HG03280 (cell line): ENCODE data around the gene SETD5.

Experiments used
- ATAC-seq: cut with Tn5 transposase; IDR thresholded peaks from one replicate; pipeline ENCODE4 v1.9.1; 2021; ENCODE audit warnings: mild to moderate bottlenecking, moderate library complexity; ENCODE audit not compliant: unreplicated experiment

Gene SETD5

GRCh38 chr3:9512456-9513045 lies 115.1 kb downstream of the SETD5 start:
- ATAC-seq: no peak

GRCh38 chr3:9514306-9514705 lies 116.9 kb downstream of the SETD5 start:
- ATAC-seq: no peak

- no peak for ATAC-seq
These were observed 117.5 kb downstream of the SETD5 start for GRCh38 chr3:9514956-9515355.

- no peak for ATAC-seq
These were observed 127.7 kb downstream of the SETD5 start for GRCh38 chr3:9525078-9525477.
